Smooth muscle cell (in vitro differentiated cells): Measurements from ENCODE around the gene CPS1. TPM values are rescaled to one million over a fixed set of nuclear protein-coding genes. Genes with fewer than 3 reads are reported as not detected.

Source experiments
- DNase-seq: peaks from one replicate; lab custom pipeline; 2025; ENCODE audit not compliant: unreplicated experiment; lab: John Stamatoyannopoulos, UW
- H2AFZ ChIP-seq: fragments of 200-600 bp; sonication (generic); 2 replicates; pipeline ENCODE4 v1.6.0; 2016; ENCODE audit warnings: antibody characterized with exemption, low read depth, mild to moderate bottlenecking
- H3F3A ChIP-seq: fragments of 200-600 bp; sonication (generic); 2 replicates; pipeline ENCODE4 v1.6.0; 2017; ENCODE audit warnings: antibody characterized with exemption, low read depth
- H3K27ac ChIP-seq: fragments of 200-600 bp; sonication (generic); 2 replicates; pipeline ENCODE4 v1.5.1; 2016; ENCODE audit warnings: low read depth, mild to moderate bottlenecking
- H3K27me3 ChIP-seq: fragments of 200-600 bp; sonication (generic); 2 replicates; pipeline ENCODE4 v1.6.1; 2016; ENCODE audit warnings: low read depth, mild to moderate bottlenecking
- H3K36me3 ChIP-seq: fragments of 200-600 bp; sonication (generic); 2 replicates; pipeline ENCODE4 v1.5.1; 2016; ENCODE audit warnings: low read depth
- H3K4me1 ChIP-seq: fragments of 200-600 bp; sonication (generic); 2 replicates; pipeline ENCODE4 v1.5.1; 2016; ENCODE audit warnings: low read depth
- H3K4me2 ChIP-seq: fragments of 200-600 bp; sonication (generic); 2 replicates; pipeline ENCODE4 v1.6.0; 2016; ENCODE audit warnings: mild to moderate bottlenecking
- H3K4me3 ChIP-seq: fragments of 200-600 bp; sonication (generic); 2 replicates; pipeline ENCODE4 v1.5.1; 2016; ENCODE audit warnings: mild to moderate bottlenecking
- H3K79me2 ChIP-seq: fragments of 200-600 bp; sonication (generic); 2 replicates; pipeline ENCODE4 v1.6.0; 2016; ENCODE audit warnings: low read depth, mild to moderate bottlenecking
- H3K9ac ChIP-seq: fragments of 200-600 bp; sonication (generic); 2 replicates; pipeline ENCODE4 v1.6.0; 2016; ENCODE audit warnings: low read depth
- H3K9me3 ChIP-seq: fragments of 200-600 bp; sonication (generic); replicated peaks from 2 replicates; pipeline ENCODE4 v1.5.1; 2016; ENCODE audit warnings: low read depth
- H4K20me1 ChIP-seq: fragments of 200-600 bp; sonication (generic); 2 replicates; pipeline ENCODE4 v1.6.0; 2016; ENCODE audit warnings: low read depth
- WGBS: methylation state at CpG from one replicate; pipeline ENCODE4 v1.1.7; 2016; ENCODE audit warnings: low lambda C conversion rate; 5-methylcytosine and 5-hydroxymethylcytosine counted together
- polyA plus RNA-seq: library from polyadenylated mRNA; unstranded; fragments of >200 nt; fragmentation: Nextera tagmentation; extraction: Ambion mirVana; gene quantifications from 2 replicates; pipeline ENCODE4 v1.2.1, GENCODE V29; 2016
- total RNA-seq: library from RNA; depleted of rRNA; stranded (reverse); fragments of >200 nt; gene quantifications from 2 replicates; pipeline ENCODE4 v1.2.3, GENCODE V29; 2014
- TF ChIP-seq, protein P1 (sequence below): fragments of 200-600 bp; sonication (generic); IDR thresholded peaks from 2 replicates; pipeline ENCODE4 v1.5.1; 2017; ENCODE audit warnings: borderline replicate concordance, mild to moderate bottlenecking, antibody characterized with exemption; ENCODE audit not compliant: insufficient read depth, poor library complexity, severe bottlenecking

Gene CPS1
- total and polyA plus RNA-seq, 2 experiments from 2014 or later = 0.63 to 8.3 TPM

DNA sequence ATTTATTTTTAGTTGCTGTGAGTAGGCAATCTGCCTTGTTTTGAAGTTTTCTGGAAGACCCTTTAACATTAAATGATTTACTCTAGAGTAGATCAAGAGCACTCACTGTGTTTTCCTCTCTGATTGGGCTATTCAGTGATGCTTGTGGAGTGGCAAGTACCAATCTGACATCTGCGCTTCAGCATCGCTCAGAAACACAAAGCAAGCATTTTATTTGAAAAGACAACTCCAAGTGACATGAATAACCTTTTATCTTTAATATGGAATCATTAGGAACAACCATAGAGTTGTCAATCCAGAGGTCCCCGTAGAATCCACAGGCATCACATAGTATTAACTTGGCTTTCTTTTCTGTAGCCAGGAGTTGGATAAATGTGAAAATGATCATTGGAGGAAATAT lies 114.7 kb downstream of the CPS1 start:
- WGBS = 98% methylated on average over 3 of the region's 3 CpGs
- Histone ChIP-seq H3F3A (no peaks in the 10 kb centered on the region), H2AFZ (no peak overlapping the region), H3K27me3 (no peaks in the 10 kb centered on the region), H3K4me3 (no peak overlapping the region), H3K9me3 (no peaks in the 10 kb centered on the region), H3K4me1 (no peaks in the 10 kb centered on the region), H3K36me3 (no peaks in the 10 kb centered on the region), H4K20me1 (no peaks in the 10 kb centered on the region), H3K9ac (no peak overlapping the region), H3K4me2 (no peak overlapping the region), H3K79me2 (no peaks in the 10 kb centered on the region), H3K27ac (no peak overlapping the region)
- DNase-seq = no peak
- TF ChIP-seq, protein P1, sequence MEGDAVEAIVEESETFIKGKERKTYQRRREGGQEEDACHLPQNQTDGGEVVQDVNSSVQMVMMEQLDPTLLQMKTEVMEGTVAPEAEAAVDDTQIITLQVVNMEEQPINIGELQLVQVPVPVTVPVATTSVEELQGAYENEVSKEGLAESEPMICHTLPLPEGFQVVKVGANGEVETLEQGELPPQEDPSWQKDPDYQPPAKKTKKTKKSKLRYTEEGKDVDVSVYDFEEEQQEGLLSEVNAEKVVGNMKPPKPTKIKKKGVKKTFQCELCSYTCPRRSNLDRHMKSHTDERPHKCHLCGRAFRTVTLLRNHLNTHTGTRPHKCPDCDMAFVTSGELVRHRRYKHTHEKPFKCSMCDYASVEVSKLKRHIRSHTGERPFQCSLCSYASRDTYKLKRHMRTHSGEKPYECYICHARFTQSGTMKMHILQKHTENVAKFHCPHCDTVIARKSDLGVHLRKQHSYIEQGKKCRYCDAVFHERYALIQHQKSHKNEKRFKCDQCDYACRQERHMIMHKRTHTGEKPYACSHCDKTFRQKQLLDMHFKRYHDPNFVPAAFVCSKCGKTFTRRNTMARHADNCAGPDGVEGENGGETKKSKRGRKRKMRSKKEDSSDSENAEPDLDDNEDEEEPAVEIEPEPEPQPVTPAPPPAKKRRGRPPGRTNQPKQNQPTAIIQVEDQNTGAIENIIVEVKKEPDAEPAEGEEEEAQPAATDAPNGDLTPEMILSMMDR = no peak

GRCh38 chr2:210673117-210673516 lies 116.7 kb downstream of the CPS1 start:
- 62% methylated on average over 1 of the region's 1 CpG for WGBS
- TF ChIP-seq, protein P1 = no peak
- no peaks in the 10 kb centered on the region for H3K27me3 ChIP-seq
- no peaks in the 10 kb centered on the region for H3F3A ChIP-seq
- H3K79me2 ChIP-seq = no peaks in the 10 kb centered on the region
- DNase-seq = no peak
- no peak overlapping the region for H3K27ac ChIP-seq
- H2AFZ ChIP-seq = no peak overlapping the region
- H3K9ac ChIP-seq = no peak overlapping the region
- H3K9me3 ChIP-seq = no peaks in the 10 kb centered on the region
- no peaks in the 10 kb centered on the region for H3K36me3 ChIP-seq
- no peaks in the 10 kb centered on the region for H3K4me1 ChIP-seq
- no peak overlapping the region for H3K4me3 ChIP-seq
- H4K20me1 ChIP-seq = no peaks in the 10 kb centered on the region
- H3K4me2 ChIP-seq = no peak overlapping the region

- no peak for DNase-seq
- H4K20me1 ChIP-seq = no peaks in the 10 kb centered on the region
- H3K79me2 ChIP-seq = no peaks in the 10 kb centered on the region
- H3K4me2 ChIP-seq = no peak overlapping the region
- H3F3A ChIP-seq = no peaks in the 10 kb centered on the region
- 97% methylated on average over 3 of the region's 3 CpGs for WGBS
- H2AFZ ChIP-seq = no peak overlapping the region
- H3K27me3 ChIP-seq = no peaks in the 10 kb centered on the region
- H3K36me3 ChIP-seq = no peaks in the 10 kb centered on the region
- no peaks in the 10 kb centered on the region for H3K4me1 ChIP-seq
- TF ChIP-seq, protein P1 = no peak
- H3K9ac ChIP-seq = no peak overlapping the region
- no peak overlapping the region for H3K4me3 ChIP-seq
- no peak overlapping the region for H3K27ac ChIP-seq
- no peaks in the 10 kb centered on the region for H3K9me3 ChIP-seq
Measured at GRCh38 chr2:210676067-210676466, 119.7 kb downstream of the CPS1 start.

DNA sequence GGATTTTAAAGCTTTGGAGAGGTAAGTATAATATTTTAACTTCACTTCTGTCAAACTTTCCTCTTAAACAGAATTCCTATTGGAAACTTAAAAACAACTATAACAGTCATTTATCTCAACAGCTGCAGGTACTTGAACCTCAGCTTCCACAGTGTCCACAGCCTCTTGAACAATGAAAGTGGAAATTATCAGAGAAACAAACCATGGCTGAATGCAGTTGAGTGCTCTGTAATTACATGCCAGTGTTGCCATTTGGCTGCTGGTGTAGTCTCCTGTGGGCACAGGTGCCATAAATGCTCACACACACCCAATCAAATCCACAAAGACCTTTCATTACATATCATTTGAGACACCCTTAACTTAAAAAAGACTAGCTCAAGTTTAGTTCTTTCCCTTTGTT lies 125.1 kb downstream of the CPS1 start:
- Histone ChIP-seq H3F3A (no peaks in the 10 kb centered on the region), H3K36me3 (no peaks in the 10 kb centered on the region), H3K27ac (no peak overlapping the region), H3K27me3 (no peaks in the 10 kb centered on the region), H4K20me1 (no peaks in the 10 kb centered on the region), H3K4me3 (no peak overlapping the region), H3K4me2 (no peak overlapping the region), H3K79me2 (no peaks in the 10 kb centered on the region), H3K4me1 (no peaks in the 10 kb centered on the region), H2AFZ (no peak overlapping the region), H3K9me3 (no peaks in the 10 kb centered on the region), H3K9ac (no peak overlapping the region)
- DNase-seq = no peak
- TF ChIP-seq, protein P1 = no peak
